ENCODE measurements around the gene SCIMP.
"Not testable (repeated sequence)": the region's sequence is repeated elsewhere in the genome, so short reads cannot be mapped to it uniquely, and the experiment has no call there.

SCIMP gene

DNA sequence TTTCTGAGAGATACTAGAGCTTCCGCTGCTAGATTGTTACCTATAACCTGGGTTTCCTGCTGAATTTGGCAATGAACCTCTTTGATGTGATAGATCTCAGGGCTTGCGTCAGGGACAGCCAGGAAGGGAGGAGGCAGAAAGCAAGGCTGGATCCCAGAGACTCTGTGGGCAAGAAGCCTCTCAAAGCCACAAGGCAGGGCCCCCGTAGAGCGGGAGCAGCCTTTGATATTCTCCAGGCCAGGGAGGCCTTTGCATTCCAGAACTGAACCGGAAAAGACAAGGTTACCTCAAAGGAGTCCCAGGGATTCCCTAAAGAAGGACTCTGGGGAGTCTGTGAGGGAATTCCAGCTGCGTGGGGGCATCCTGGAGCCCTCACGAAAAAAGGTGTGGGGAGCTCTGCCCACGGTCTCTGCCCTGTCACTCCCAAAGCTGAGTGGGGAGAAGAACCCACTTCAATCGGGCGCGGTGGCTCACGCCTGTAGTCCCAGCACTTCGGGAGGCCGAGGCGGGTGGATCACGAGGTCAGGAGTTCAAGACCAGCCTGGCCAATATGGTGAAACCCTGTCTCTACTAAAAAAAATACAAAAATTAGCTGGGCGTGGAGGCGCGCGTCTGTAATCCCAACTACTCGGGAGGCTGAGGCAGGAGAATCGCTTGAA, 14.3 kb upstream of the SCIMP start:
- no peak overlapping the region for H3K27ac Mint-ChIP-seq
- H3K4me3 Mint-ChIP-seq: no peak overlapping the region
- H3K27me3 Mint-ChIP-seq: no peaks in the 10 kb centered on the region
- H3K36me3 Mint-ChIP-seq: no peaks in the 10 kb centered on the region
- H3K4me1 Mint-ChIP-seq: peaks cover 9% of the 10 kb centered on the region
- no peaks in the 10 kb centered on the region for H3K9me3 Mint-ChIP-seq

GRCh38 chr17:5247621-5248020, 13.0 kb upstream of the SCIMP start:
- H3K27me3 Mint-ChIP-seq: no peaks in the 10 kb centered on the region
- H3K9me3 Mint-ChIP-seq: no peaks in the 10 kb centered on the region
- no peak overlapping the region for H3K4me3 Mint-ChIP-seq
- H3K36me3 Mint-ChIP-seq: no peaks in the 10 kb centered on the region
- no peak overlapping the region for H3K27ac Mint-ChIP-seq
- peaks cover 18% of the 10 kb centered on the region for H3K4me1 Mint-ChIP-seq

DNA sequence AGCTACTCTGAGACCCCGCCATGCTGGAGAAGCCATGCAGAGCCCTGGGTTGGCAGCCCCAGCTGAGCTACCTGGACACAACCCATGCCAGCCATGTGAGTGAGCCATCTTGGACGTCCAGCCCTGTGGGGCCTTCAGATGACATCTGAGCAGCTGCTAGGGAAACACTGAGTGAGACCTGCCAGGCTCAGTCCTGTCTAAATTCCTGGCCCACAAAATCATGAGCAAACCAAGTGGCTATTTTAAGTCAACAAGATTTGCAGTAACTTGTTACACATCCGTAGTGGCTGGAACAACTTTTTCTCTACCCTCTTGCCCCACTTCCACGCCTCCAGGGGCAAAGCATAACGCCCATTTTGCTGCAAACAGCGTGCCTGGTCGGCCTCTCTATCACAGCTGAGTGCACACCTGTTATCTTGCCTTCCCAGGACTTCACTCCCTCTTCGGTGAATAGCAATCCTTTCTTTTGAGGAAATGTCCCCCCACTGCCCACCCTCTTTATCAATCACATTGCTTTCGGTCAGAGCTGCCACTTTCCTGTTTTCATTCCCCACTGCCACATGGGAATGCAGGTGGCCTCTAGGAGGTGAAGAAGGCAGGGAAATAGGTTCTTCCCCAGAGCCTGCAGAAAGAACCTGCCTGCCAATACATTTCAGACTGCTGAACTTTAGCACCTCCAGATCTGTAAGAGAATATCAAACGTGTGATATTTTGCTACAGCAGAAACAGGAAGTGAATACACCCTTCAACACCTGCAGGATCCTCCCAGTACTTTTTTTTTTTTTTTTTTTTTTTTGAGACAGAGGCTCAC, 7.4 kb upstream of the SCIMP start:
- Mint-ChIP-seq H3K27ac (peak overlapping the region; percentile 96), H3K27me3 (no peaks in the 10 kb centered on the region), H3K4me3 (peak overlapping the region; percentile 73), H3K9me3 (no peaks in the 10 kb centered on the region), H3K36me3 (no peaks in the 10 kb centered on the region), H3K4me1 (peaks cover 43% of the 10 kb centered on the region)

DNA sequence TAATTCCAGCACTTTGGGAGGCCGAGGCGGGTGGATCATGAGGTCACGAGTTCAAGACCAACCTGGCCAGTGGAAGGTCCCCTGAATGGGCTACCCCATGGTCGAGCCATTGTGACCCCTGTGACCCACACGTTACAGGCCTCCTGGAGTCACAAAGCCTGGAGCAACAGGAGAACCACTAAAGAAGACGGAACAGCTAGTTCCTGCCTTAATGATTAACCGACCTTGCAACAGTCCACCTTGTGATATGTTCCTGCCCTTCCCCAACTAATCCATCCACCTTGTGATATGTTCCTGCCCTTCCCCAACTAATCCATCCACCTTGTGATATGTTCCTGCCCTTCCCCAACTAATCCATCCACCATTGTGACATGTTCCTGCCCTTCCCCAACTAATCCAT, 5.1 kb upstream of the SCIMP start:
- not testable (repeated sequence) for H3K36me3 Mint-ChIP-seq, H3K9me3 Mint-ChIP-seq, H3K4me3 Mint-ChIP-seq, H3K27ac Mint-ChIP-seq, H3K27me3 Mint-ChIP-seq
- H3K4me1 Mint-ChIP-seq: peaks cover 47% of the 10 kb centered on the region

DNA sequence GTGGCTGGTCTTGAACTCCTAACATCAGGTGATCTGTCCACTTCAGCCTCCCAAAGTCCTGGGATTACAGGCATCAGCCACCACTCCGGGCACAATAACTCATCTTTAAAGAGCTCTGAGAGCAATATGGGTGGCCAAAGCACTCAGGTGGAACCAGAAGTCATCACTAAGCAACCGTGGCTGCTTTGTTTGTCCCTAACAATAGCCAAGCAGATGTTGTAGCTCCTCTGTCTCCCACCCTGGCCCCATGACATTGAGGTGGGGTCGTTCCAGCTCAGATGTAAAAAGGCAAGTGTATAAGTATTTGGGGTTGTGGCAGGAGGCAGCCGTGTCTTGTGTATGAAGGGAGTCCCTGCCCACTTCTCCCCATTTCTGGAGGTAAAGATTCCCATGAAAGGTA, 3.7 kb upstream of the SCIMP start:
- H3K27me3 Mint-ChIP-seq: no peaks in the 10 kb centered on the region
- no peaks in the 10 kb centered on the region for H3K9me3 Mint-ChIP-seq
- no peak overlapping the region for H3K4me3 Mint-ChIP-seq
- H3K27ac Mint-ChIP-seq: no peak overlapping the region
- peaks cover 41% of the 10 kb centered on the region for H3K4me1 Mint-ChIP-seq
- no peaks in the 10 kb centered on the region for H3K36me3 Mint-ChIP-seq

DNA sequence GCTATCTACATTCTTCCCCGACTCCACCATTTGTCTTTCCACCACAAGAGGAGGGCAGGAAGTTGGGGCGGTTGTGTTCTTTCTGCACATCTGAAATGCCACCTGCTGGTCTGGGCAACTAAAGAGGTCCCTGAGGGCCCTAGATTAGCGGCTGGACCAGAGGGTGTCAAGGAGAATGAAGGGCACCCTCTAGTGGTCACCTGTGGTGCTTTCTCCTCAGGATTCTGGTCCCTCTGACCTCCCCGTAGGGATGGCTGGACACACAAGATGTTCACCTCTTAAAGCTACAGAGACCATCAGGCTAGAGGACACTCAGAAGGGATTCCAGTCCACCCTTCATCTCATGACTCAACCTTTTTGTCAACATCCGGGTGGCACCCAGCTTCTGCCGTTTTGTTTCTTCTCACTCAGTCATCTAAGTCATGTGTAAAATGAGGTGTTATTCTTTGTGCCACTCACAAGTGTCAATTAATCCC, 2.9 kb upstream of the SCIMP start:
- no peak overlapping the region for H3K4me3 Mint-ChIP-seq
- no peaks in the 10 kb centered on the region for H3K36me3 Mint-ChIP-seq
- H3K9me3 Mint-ChIP-seq: no peaks in the 10 kb centered on the region
- peaks cover 33% of the 10 kb centered on the region for H3K4me1 Mint-ChIP-seq
- H3K27me3 Mint-ChIP-seq: no peaks in the 10 kb centered on the region
- H3K27ac Mint-ChIP-seq: no peak overlapping the region

DNA sequence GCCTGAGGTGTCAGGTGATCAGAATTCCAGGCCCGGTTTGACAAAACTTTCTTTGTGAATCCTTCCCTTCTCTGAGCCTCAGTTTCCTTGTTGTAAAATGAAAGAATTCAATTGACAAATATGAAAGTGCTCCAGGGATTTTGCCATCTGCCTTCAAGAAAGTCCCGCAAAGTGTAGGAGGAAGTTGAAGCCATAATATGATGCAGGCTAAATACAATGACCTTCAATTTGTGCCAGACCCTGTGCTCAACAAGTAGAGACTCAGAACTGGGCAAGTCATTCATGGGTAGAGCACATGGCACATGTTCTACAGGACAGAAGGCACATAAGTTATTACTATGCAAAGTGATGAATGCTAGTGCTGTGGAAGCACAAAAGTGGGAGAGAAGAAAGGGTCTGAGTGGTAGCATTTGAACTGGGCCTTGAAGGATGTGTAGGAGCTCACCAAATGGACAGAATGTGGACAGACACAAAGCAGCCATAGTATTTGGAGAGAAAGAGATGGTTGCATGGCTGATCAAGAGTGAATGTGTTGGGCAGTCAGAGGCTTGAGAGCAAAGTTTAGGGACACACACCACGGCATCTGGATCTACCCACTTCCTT, 2.4 kb upstream of the SCIMP start:
- no peaks in the 10 kb centered on the region for H3K9me3 Mint-ChIP-seq
- H3K27ac Mint-ChIP-seq: no peak overlapping the region
- H3K27me3 Mint-ChIP-seq: no peaks in the 10 kb centered on the region
- H3K36me3 Mint-ChIP-seq: no peaks in the 10 kb centered on the region
- peaks cover 29% of the 10 kb centered on the region for H3K4me1 Mint-ChIP-seq
- H3K4me3 Mint-ChIP-seq: no peak overlapping the region

GRCh38 chr17:5233492-5233891, 1.2 kb downstream of the SCIMP start:
- H3K4me3 Mint-ChIP-seq, H3K27me3 Mint-ChIP-seq, H3K27ac Mint-ChIP-seq, H3K36me3 Mint-ChIP-seq, H3K9me3 Mint-ChIP-seq: not testable (repeated sequence)
- peaks cover 27% of the 10 kb centered on the region for H3K4me1 Mint-ChIP-seq

- Mint-ChIP-seq H3K4me1 (peaks cover 33% of the 10 kb centered on the region), H3K27me3 (no peaks in the 10 kb centered on the region), H3K4me3 (no peak overlapping the region), H3K36me3 (peaks cover 10% of the 10 kb centered on the region), H3K27ac (peak overlapping the region; percentile 48), H3K9me3 (no peaks in the 10 kb centered on the region)
Observed at GRCh38 chr17:5226940-5227878, 7.5 kb downstream of the SCIMP start.

DNA sequence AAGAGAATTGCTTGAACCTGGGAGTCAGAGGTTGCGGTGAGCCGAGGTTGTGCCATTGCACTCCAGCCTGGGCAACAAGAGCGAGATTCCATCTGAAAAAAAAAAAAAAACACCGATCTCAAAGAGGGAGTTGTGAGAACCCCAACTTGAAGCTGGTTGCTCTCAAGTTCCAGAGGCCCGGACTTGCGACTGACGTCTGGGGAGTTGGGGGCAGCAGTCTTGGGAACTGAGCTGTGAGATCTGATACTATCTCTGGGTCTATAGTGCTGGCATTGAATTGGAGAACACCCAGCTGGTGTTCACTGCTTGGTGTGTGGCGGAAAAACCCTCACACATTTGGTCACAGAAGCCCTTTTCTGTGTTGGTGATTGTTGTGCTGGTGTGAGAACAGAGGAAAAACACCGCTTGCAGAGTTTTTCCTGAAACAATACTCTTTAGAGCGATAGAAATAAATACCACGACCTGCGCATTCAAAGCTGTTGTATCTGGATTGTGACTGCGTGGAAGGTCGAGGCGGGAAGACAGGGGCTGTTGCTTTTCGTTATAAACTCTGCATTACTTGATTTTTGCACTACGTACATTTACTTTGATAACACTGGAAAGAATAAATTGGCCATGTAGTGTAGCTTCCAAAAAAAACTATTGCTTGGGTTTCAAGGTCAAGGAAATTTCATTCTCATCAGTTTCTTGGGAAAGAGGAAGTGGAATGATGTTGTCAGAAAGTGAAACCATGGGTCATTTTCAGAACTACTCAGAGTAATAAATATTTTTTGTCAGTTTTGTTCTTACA, 8.8 kb downstream of the SCIMP start:
- Mint-ChIP-seq H3K9me3 (no peaks in the 10 kb centered on the region), H3K4me1 (peaks cover 39% of the 10 kb centered on the region), H3K4me3 (peak overlapping the region; percentile 11), H3K27ac (peak overlapping the region; percentile 51), H3K27me3 (no peaks in the 10 kb centered on the region), H3K36me3 (peaks cover 8% of the 10 kb centered on the region)

GRCh38 chr17:5221912-5222311, 12.7 kb downstream of the SCIMP start:
- H3K9me3 Mint-ChIP-seq, H3K27ac Mint-ChIP-seq, H3K27me3 Mint-ChIP-seq, H3K4me3 Mint-ChIP-seq: not testable (repeated sequence)
- H3K4me1 Mint-ChIP-seq: peaks cover 16% of the 10 kb centered on the region
- peaks cover 12% of the 10 kb centered on the region for H3K36me3 Mint-ChIP-seq

DNA sequence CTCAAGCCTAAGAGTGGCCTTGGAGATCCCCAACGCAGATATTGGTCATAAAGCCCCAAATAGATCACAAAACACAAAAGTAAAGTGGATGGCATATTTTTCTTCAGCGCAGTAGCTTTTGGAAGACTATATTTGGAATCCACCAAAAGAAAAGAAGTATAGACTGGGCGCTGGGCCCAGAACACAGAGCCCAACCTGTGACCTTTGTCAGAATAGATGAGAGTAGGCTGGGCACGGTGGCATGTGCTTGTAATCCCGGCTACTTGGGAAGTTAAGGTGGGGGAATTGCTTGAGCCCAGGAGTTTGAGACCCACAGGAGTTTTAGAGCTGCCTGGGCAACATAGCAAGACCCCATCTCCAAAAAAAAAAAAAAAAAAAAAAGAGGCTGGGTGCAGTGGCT, 14.6 kb downstream of the SCIMP start:
- H3K27ac Mint-ChIP-seq: no peak overlapping the region
- no peak overlapping the region for H3K4me3 Mint-ChIP-seq
- H3K36me3 Mint-ChIP-seq: peaks cover 9% of the 10 kb centered on the region
- H3K27me3 Mint-ChIP-seq: no peaks in the 10 kb centered on the region
- peaks cover 6% of the 10 kb centered on the region for H3K4me1 Mint-ChIP-seq
- H3K9me3 Mint-ChIP-seq: no peaks in the 10 kb centered on the region

DNA sequence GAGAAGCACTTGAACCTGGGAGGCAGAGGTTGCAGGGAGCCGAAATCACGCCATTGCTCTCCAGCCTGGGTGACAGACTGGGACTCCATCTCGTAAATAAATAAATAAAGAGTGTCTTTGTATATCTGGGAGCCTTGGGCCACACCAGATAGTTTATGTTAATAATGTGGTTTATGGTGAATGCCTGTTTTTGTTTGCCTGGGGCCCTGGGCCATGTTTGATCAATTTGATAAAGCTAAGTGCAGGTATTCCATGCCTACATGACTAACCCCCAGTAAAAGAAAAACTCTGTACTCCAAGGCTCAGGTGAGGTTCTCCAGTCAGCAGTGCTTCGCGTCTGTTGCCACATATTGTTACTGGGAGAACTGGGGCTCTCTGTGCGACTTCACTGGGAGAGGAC, 15.1 kb downstream of the SCIMP start:
- H3K9me3 Mint-ChIP-seq: no peaks in the 10 kb centered on the region
- H3K36me3 Mint-ChIP-seq: peaks cover 11% of the 10 kb centered on the region
- no peaks in the 10 kb centered on the region for H3K27me3 Mint-ChIP-seq
- H3K27ac Mint-ChIP-seq: no peak overlapping the region
- H3K4me1 Mint-ChIP-seq: peaks cover 6% of the 10 kb centered on the region
- H3K4me3 Mint-ChIP-seq: no peak overlapping the region

DNA sequence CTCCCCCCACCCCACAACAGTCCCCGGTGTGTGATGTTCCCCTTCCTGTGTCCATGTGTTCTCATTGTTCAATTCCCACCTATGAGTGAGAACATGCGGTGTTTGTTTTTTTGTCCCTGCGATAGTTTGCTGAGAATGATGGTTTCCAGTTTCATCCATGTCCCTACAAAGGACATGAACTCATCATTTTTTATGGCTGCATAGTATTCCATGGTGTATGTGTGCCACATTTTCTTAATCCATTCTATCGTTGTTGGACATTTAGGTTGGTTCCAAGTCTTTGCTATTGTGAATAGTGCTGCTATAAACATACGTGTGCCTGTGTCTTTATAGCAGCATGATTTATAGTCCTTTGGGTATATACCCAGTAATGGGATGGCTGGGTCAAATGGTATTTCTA, 17.1 kb downstream of the SCIMP start:
- H3K27ac Mint-ChIP-seq, H3K9me3 Mint-ChIP-seq, H3K27me3 Mint-ChIP-seq, H3K4me1 Mint-ChIP-seq, H3K4me3 Mint-ChIP-seq: not testable (repeated sequence)
- H3K36me3 Mint-ChIP-seq: peaks cover 11% of the 10 kb centered on the region

GRCh38 chr17:5211458-5211857, 23.2 kb downstream of the SCIMP start:
- peaks cover 10% of the 10 kb centered on the region for H3K36me3 Mint-ChIP-seq
- no peak overlapping the region for H3K27ac Mint-ChIP-seq
- peaks cover 3% of the 10 kb centered on the region for H3K4me1 Mint-ChIP-seq
- no peaks in the 10 kb centered on the region for H3K9me3 Mint-ChIP-seq
- no peaks in the 10 kb centered on the region for H3K27me3 Mint-ChIP-seq
- no peak overlapping the region for H3K4me3 Mint-ChIP-seq

All from activated naive CD4-positive, alpha-beta T cell treated with anti-CD3 and anti-CD28 coated beads, Interleukin-2, amount 50 U/mL, for 24 hours (primary cell).